8988T (cell line): ENCODE measurements around the gene ATP1B3.
"Not testable (repeated sequence)": the region's sequence is repeated elsewhere in the genome, so short reads cannot be mapped to it uniquely, and the experiment has no call there.

Source experiments
- DNase-seq: peaks from one replicate; pipeline ENCODE4 v3.0.0; 2011

The ATP1B3 gene

DNA sequence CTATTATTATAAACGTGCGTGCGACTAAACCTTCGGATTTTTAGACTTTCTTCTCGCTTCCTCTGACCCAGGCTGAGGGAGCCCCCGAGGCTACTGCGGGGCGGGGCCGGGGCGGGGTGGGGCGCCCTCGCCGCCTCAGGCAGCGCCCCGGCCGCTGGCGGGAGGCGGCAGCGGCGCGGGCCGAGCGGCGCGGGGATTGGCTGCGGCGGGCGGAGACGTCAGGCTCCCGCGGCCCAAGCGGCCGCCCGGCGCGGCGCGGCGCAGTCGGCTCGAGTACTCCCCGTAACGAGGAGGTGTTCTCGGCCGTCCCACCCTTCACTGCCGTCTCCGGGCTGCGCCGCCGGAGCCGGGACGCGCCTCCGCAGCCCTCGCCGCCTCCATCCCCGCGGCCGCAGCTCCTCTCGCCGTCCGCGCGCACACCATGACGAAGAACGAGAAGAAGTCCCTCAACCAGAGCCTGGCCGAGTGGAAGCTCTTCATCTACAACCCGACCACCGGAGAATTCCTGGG is at the start of gene ATP1B3:
Gene ATP1B3 (plus strand): TSS at position 263 of the 510 bp plus-strand sequence. CDS start 159 bp downstream, at position 422.
- peak; percentile 77 for DNase-seq

DNA sequence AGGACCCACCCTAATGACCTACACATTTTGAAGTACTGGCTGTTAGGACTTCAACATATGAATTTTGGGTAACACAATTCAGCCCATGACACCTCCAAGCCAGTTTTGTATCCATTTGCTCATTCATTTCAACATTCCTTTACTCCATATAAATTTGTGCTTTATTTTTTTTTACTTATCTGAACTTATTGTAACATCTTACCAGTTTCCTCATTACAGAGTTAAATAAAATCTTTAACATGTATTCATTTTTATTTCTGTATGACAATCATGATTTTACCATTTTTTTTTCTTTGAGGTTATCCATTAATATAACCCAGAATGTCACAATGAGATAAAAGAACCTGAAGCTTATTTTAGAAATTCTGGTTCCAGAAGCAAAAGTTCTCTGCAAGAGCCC is 48.0 kb upstream of the ATP1B3 start:
- DNase-seq = no peak

DNA sequence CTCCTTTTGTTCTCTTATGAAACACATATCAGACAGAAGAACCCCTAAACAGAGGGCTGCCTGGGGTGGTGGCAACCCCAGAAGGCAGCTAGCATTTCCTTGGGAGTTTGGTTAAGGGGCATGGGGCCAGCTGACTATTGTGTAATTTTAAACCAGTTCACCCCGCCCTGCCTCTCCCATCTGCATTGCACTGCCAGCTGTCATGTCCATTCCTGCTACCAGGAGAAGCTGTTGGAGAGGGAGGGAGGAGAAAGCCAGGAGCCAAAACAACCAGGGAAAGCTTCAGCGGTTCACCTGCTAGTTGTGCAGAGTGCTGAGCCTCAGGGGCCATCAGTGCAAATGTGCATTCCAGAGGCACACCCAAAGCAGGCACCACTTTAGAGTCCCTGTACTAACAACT is 47.6 kb upstream of the ATP1B3 start:
- DNase-seq = no peak

DNA sequence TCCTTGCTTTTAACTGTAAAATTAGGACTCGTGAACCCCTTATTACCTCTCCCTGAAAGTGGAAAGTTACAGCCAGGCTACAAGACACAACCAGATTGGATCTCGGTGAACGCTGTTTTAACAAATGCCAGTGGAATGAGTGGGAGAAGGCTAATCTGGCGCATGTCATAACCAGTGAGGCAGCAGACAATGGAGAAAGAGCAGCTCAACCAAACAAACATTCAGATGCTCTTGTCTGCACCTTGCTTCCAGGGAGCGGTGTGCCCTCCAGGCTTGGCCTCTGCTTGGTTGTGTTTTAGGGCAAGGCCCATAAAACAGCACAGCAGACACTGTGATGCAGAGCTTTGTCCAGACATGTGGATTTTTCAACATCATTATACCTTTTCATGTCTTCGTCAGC is 45.9 kb upstream of the ATP1B3 start:
- no peak for DNase-seq

DNA sequence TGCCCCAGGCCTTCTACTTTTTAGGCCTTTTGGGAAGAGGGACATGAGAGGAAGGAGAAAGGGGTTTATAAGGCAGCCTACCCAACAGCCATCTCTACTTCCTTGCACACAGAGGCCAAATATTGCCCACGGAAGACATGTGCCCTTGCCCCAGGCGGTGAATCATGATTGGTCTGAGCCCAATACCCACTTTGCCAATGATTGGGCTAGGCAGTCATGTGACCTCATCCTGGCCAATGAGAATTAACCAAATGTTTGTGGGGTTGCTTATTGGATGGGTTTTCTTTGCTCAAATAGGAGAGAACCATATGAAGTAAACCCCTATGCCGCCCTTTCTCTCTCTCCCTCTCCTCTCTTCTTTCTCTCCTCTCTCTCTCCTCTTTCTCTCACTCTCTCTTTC is 42.2 kb upstream of the ATP1B3 start:
- no peak for DNase-seq

DNA sequence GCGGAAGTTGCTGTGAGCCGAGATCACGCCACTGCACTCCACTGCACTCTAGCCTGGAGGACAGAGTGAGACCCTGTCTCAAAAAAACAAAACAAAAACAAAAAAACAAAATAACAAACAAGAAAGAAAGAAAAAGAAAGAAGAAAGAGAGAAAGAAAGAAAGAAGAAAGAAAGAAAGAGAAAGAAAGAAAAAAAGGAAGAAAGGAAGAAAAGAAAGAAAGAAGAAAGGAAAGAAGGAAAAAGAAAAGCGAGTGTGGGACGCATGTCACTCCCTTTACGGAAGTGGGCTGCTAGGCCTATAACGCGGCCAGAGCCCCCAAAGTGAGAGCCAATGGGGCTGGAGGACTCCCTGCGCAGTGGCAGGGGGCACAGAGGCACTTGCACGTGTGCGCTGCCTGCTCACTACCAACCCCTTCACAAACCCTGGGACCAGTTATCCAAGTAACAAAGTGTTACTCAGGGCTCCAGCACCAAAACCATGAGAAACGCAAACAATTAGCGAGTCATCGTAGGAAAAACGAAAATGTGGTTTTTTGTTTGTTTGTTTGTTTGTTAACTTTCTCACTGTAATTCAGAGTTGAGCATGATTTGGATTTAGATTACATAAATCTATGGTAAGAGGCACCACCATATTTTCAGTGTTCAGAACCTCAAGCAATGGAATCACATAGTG is 40.8 kb upstream of the ATP1B3 start:
- DNase-seq = no peak

DNA sequence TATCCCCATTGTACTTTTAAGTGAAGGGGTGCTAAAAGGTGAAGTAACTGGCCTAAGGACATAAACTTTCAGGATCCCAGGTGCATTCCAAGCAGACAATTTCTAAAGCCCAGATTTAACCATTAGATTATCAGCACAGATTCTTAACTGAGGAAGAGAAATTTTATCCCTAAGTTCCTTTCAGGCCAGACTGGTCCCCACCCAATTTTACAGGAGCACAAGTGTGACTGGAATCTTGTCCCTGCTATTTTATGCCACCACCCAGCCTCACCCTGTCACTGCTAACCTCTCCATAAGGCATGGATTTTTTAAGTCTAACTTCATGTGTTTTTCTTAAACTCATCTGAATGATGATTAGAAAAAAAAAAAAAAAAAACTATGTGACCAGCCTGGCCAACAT is 37.1 kb upstream of the ATP1B3 start:
- no peak for DNase-seq

DNA sequence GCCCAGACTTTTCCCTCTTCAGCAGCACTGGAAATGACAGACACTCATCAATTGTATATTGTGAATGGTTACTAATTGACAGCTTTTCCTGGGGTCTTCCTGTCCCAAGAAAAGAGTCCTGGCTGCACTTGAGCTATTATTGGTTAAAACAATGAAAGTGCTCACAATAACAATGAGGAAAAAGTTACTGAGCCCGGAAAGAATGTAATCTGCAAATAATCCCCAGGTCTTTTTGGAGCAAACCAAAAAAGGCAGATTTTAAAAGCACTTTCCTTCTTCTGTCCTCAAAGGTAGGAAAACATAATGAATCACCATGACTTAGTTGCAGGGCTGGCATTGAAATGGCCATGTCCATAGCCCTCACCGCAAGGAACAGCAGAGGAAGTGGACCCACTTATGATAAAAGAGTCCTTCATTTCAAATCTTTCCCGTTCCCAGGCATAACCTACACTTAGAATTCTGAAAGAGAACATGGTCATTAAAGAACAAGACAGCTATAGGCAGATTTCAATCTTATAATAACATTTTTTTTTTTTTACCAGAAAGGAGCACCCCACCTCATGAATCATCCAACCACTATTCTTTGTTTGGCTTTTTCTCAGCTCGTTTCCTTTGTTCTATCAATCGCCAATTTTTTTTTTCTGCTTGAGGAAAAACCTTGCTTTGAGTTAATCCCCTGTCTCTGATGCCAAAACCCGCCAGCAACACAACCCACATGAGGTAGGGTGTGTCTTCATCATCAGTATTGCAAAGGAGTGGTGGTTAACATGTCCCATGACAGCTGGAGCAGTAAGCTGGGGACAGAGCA is 35.5 kb upstream of the ATP1B3 start:
- no peak for DNase-seq

DNA sequence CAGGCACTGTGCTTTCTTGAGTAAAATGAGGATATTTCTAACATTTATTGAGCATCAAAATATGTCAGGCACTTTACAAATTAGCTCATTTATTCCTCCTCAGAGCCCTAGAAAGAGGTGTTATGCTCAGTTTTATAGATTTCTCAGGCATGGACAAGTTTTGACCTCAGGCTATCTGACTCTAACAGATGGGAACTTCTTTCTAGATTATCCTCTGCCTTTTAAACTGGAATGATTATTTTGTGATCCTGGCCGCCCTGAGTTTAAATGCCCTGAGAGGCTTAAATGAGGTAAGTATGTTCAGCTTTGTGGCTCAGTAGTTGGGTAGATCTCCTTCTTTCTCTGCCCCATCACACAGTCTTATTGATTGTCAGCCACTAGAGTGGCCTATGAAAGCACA is 32.3 kb upstream of the ATP1B3 start:
- DNase-seq = no peak

DNA sequence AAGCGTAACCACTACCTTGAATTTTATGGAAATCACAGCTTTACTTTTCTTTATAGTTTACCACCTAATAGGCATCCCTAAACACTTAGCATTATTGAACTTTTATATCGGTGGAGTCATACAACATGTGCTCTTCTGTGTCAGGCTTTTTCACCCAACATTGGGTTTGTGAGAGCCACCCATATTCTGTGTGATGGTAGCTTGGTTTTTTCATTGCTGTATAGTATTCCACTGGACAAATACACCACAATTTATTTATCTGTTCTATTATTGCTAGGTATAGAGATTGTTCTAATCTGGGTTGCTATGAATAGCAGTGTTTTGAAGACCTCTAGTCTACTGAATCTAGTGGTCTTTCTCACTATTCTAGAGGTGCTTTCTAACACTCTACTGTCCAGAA is 31.6 kb upstream of the ATP1B3 start:
- DNase-seq = no peak

DNA sequence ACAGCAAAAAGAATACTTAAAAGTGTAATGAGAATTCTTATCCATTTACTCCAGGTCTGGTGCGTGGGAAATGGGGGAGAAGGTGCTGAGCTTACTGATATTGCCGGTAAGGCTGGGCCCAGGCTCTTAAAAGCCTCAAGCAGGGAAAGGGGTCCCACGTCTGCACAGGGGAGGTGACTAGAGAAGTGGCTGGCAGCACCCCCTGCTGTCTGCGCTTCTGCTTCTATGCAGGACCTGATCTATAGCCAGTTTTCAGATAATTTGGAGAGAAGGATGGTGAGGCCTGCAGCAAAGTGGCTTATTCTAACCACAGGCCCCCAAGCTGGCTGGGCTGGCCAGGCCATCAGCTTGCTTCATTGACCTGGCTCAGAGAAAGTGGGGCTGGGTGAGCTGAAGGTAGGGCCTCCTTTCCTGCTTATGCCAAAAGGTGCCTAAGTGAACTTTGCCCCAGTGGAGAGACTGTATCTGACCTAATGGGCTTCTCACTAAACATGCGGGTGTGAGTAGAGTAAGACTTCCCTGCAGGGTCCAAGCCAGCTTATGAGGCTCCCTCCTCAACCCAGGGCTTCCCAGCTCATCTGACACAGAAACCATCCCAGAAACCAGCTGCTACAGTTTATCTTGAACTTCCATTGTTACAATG is 30.9 kb upstream of the ATP1B3 start:
- DNase-seq = no peak

DNA sequence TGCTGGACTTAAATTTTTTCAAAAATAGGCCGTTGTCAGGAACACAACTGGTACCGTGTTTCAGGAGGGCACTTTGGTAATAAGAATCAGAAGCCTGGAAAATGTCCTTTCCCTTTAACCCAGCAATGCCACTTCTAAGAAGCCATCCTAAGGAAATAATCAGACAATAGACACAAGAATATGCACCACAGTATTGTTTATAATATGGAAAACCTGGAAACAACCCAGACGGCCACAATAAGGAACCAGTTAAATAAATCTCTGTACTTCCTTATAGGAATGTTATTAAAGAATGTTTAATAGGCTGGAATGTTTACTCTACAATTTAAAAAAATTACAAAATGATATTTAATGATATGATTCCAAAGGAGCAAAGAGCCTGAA is 30.4 kb upstream of the ATP1B3 start:
- DNase-seq = no peak

DNA sequence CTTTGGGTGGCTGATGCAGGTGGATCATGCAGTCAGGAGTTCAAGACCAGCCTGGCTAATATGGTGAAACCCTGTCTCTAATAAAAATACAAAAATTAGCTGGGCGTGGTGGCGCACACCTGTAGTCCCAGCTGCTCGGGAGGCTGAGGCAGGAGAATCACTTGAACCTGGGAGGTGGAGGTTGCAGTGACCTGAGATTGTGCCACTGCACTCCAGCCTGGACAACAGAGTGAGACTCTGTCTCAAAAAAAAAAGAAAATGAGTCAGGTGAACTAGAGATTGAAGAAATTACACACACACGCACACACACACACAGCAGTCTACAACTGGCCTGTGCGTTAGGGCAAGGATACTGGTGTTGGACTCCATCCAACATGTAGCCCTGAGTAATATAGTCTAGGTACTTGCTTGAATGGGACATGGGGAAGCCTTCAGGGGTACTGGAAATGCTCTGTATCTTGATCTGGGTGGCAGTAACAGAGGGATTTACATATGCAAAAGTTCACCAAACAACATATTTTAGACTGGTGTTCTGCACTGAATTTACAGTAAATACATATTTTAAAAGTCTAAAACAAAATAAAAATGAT is 28.2 kb upstream of the ATP1B3 start:
- not testable (repeated sequence) for DNase-seq

DNA sequence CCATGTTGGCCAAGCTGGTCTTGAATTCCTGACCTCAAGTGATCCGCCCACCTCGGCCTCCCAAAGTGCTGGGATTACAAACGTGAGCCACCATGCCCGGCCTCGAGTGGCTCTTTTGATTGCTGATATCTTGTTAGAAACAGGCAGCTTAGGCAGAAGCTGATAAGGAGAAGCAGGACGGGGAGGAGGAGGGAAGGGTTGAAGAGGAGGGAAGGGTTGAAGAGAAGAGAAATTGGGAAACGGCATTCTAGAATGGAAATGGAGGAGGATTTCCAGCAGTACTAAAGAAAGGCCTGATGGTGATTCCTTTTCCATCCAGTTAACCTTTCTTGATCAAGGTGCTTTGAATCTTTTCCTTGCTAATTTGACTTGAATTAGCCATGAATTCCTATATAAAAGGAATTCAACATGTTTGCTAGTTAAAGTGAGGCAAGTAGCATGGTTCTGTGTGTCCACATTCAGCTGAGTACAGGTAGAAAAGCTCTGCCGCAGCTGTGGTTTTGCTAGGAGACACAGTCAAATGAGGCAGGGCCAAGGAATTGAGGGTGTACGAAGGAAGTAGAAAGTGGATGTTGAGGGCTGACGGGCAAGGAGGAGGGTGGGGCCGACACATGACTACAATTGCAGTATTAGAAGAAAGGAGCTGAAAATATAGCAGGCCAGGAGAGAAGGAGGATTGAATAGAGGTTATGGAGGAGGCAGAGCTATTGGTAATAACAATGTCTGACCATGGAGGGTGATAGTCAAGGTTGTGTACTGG is 27.2 kb upstream of the ATP1B3 start:
- no peak for DNase-seq

DNA sequence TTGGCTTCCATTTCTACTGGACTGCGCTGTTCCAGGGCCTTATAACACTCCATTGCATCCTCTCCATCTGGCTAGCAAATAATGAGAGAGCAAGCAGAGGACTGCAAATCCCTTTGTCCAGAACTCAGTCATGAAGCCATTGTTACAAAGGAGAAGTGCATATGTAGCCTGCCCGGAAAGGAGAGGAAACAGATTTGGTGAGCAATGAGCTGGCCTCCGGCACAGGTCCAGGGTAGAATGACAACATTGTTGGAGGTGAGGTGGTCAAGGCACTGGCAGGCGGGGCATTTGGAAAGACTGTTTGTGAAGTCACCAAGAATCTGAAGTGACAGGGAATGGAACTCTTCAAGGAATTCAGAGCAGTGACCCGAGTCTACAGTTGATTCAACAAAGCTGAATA is 25.0 kb upstream of the ATP1B3 start:
- DNase-seq = no peak

DNA sequence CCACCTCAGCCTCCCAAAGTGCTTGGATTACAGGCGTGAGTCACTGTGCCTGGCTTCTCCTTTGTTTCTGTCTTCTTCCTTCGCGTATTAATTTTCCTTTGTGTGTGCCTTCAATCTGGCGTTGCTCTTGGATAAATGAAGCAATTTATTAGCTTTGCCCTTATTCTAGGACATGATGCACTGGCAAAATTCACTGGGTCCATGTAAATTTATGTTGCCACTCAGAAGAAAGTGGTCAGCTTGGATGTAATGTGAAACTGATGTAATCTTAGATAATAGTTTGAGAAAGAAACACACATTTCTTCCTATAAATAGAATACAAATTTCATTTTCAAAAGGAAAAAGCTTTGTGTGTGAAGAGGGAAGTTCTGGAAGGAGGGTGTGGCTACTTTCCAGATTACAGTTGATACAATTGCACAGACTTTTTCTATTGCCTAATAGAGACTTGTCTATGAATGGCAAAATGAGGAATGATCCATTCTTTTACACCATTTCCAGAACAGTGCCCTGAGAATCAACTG is 23.3 kb upstream of the ATP1B3 start:
- DNase-seq = no peak

DNA sequence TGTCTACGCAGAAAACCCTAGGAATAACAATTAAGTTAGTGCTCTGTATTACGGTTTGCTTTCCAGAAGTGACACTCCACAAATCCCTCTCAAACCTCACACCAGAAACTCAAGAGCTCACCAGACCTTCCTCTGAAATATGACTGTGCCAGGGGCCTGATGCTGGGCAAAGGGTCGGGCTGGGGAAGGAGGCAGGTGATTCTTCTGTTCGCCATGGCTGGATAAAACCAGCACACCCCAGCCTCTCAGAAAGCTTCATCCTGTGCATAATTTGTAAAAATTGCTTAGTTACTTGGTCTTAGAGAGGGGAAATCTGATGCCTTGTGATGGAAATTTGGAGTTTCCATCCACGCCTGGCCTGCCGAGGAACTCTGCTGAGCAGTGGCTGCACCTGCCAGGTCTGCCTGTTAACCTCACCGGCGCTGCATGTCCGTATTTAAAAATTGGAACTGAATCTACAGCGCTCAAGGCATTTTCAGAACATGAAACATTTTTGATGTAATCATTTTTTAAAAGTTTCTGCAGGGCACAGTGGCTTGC is 22.7 kb upstream of the ATP1B3 start:
- DNase-seq = no peak

DNA sequence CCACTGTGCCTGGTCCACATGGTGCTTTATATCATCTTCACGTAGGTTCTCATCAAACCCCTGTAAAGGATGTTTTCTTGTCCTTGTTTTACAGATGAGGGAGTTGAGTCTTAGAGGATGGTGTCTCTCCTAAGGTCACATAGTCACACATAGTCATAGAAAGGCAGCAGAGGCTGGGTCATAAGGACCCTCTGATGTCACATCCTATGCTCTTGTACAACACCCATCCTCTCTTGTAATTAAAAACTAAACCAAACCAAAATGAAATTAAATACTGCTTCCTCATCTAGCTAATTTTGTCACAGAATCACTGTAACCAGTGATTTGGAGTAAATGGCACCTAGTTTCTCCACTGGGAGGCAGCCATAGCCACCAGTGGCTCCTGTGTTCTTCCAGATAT is 21.8 kb upstream of the ATP1B3 start:
- no peak for DNase-seq

DNA sequence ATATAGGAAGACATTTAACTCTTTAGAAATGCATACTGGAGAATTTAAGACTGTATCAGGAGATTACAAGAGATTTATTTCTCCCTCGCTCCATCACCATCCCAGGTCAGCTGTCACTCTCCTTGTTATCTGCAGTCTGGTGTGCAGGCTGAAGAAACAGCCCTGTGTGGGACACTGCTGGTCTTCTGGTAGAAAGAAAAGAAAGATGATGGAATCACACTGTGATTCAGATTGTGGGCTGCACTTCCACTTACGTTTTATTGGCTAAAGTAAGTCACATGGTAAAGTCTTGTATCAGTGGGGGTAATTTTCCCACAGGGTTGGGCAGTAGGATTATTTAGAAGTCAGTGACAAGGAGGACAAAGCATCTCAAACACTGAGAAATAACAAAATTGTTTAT is 18.1 kb upstream of the ATP1B3 start:
- no peak for DNase-seq

DNA sequence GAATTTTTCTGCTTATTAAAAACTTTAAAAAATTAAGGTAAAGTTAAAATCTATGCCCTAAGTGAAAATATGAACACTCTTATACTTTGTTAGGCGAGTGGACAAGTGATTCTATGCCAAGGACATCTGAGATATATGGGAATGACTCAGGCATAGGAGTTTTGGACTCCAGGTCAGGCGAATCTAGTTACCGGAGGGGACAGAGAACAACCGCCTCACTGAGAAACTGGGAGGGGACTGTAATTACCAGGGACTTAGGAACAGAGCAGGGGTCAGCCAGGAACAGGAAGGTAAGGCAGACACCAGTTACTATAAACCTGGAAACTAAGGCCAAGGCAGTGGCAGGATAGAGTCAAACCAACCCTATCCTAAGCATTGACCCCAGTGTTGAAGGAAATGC is 16.8 kb upstream of the ATP1B3 start:
- DNase-seq = no peak

DNA sequence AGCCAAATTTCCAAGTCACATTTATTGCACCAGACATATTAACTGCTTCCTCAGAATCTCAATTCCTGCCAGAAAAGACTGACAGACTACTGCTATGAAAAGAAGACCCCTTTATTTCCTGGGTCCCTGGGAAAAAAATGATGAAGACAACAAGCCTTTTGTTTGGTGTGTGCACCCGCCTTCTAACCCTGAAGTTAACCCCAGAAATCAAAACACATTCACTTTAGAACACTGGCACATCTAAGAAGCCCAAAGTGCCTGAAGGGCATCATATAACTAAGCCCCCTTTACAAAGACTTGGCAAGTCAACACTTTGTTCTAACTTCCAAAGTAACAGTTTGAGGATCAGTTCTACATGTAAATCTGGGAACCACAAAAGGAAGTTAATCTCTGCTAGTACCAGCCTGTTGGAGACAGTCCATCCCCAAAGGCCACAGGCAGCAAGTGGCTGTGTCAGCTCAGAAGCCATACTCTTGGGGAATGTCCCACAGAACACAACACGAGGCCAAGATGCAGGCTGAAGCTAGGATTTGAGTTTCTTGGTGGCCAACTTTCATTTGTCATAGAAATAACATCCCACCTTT is 16.3 kb upstream of the ATP1B3 start:
- no peak for DNase-seq
